HG03196 (cell line): Measurements from ENCODE around the gene ZBTB7C.

Source experiments
- ATAC-seq: cut with Tn5 transposase; IDR thresholded peaks from one replicate; pipeline ENCODE4 v1.9.1; 2021; ENCODE audit not compliant: unreplicated experiment

ZBTB7C gene

DNA sequence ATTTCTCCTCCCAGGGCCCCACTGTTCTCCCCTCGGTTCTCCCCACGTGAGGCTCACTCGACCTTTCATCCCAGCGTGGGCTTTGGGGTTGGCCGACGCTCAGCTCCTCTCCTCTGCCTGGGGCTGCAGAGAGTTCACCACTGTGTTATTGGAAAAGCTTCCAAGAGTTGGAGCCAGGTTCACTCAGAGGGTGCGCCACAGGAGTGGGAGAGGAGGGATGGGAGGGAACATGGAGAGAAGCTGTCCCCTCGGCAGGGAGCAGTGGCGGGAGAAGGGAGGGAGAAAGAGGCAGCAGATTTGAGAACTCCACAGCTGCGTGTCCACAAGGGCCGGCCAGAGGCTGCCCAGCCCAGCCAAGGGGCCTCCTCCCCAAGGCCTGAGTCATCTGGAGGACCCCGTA lies 281.6 kb downstream of the ZBTB7C start:
- ATAC-seq = no peak

GRCh38 chr18:48126240-48126639 lies 282.9 kb downstream of the ZBTB7C start:
- no peak for ATAC-seq

- ATAC-seq = no peak
Measured at GRCh38 chr18:48125724-48126123, 283.5 kb downstream of the ZBTB7C start.

DNA sequence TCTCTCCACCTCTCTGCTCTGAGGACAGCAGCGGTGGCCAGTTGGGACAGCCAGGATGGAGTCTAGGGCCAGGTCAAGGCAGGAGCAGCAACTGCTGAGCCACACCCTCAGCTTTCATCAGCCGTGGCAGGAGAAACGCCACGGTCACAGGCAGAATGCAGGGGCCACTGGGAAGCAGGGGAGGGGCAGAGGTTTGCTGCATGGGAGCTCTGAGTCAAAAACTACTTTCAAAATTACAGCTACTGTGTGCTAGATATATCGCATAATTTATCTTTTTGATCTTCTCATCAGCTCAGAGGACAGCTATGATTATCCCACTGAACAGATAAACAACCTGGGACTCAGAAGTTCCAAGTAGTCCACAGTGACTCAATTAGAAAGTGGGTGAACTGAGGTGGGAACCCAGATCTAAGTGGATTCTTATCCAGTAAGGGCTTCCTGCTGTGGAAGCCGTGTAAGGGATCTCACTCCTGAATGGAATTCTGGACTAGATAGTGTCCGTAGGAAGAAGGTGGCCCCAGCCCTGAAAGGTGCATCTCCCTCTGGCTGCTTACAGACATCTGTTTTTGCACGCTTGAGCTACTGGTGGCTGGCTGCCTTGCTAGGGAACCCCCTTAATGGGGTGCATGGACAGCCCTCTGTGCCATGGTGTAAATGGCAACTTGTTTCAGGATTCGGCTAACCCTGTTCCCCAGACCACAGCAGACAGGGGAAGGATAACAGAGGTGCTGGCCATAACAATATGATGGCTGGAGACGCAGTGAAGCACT lies 284.1 kb downstream of the ZBTB7C start:
- ATAC-seq = no peak

DNA sequence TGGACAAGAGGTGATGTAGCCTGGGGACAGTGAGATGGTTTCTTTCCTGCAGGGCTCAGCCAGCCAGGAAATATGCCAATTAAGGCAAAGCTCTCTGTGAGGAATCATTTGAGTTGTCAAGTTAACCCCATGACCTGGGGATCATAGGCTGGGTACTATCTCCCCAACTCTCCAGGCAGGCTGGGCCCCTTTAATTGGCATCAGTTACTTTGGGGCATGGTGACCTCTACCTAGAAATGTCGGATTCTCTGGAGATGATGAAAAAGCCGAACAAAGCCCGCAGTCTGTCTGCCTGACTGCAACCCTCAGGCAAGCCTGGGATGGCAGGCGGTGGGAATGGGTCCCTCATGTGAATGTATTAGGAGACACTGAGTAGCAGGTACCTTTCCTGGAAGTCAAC lies 285.2 kb downstream of the ZBTB7C start:
- ATAC-seq = no peak

GRCh38 chr18:48123324-48123723 lies 285.9 kb downstream of the ZBTB7C start:
- no peak for ATAC-seq

DNA sequence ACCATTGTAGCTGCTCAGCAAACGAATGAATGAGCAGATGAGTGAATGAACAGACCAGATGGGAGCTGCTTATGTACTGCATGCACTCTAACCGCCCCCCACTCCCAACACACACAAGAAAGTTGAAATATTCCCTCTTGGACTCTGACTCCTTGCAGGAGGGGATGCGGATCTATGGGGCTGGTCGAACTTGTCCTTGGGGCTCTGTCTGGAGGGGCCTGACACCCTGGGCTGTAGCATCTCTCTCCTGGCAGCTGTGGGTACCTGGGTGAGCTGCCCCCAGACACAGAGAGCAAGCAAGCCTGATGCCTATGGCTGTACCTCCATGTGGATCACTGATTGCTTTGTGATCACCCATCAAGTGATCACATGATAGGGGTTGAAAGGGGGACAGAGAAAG lies 286.4 kb downstream of the ZBTB7C start:
- ATAC-seq = no peak

GRCh38 chr18:48122376-48122775 lies 286.8 kb downstream of the ZBTB7C start:
- ATAC-seq = no peak

- no peak for ATAC-seq
Measured at GRCh38 chr18:48121752-48122151, 287.4 kb downstream of the ZBTB7C start.

DNA sequence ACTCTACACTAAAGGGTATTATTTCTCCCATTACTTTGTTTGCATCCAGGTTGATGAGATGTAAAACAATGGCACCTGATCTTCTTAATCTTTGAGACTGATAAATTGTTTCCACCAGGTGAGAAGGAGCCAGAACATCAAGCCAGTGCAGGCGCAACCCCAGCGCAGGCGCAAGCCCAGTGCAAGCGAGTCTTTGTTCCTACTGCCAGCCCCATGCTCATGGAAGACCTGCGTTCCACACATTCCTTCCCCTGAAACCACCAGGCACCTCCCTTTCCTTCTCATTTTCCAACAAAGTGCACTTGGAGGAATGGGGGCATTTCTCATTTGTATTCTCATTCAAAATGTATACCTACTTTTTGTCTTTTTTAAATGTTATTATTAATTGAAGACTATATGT lies 290.0 kb downstream of the ZBTB7C start:
- ATAC-seq = no peak

GRCh38 chr18:48116873-48117630 lies 292.1 kb downstream of the ZBTB7C start:
- ATAC-seq = no peak

DNA sequence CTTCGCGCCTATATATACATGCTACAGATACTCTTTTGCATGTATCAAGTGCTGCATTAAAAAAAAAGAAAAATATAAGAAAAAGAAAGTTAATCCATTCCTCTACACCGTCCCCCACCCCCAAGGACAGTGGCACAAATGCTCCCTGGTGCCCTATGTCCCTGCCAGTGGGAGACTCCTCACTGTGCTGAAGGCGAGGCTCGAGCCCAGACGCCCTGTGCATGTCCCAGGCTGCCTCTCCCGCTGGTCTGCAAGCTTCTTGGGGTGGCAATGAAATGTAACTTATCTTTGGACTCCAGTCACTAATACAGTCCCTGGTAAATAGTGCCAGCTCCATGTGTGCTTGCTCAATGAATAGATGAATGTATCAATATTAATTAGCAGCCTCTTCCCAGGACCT lies 293.2 kb downstream of the ZBTB7C start:
- ATAC-seq = no peak

- no peak for ATAC-seq
Measured at GRCh38 chr18:48113691-48114090, 295.5 kb downstream of the ZBTB7C start.

DNA sequence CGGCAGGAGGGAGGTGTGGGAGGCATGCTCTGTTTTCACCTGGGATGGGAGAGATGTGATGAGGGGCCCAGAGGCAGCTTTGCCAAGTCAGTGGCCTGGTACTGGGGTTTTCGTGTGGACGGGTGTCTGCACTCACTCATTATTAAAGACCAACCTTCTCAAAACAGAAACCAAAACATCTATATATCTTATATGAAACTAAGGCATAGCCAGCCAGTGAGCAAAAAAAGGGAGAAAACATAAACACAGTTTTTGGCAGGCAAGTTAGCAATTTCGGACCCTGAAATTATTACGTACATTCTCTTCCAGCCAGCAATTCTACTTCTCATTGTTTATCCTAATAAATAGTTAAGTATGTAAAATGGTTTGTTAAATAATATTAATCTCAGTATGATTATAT lies 297.6 kb downstream of the ZBTB7C start:
- ATAC-seq = no peak

GRCh38 chr18:48110797-48111196 lies 298.4 kb downstream of the ZBTB7C start:
- no peak for ATAC-seq

- no peak for ATAC-seq
Measured at GRCh38 chr18:48109961-48110493, 299.2 kb downstream of the ZBTB7C start.

GRCh38 chr18:48108136-48108535 lies 301.0 kb downstream of the ZBTB7C start:
- ATAC-seq = no peak

GRCh38 chr18:48106976-48107781 lies 302.0 kb downstream of the ZBTB7C start:
- no peak for ATAC-seq

- ATAC-seq = no peak
Measured at GRCh38 chr18:48106498-48106897, 302.7 kb downstream of the ZBTB7C start.

GRCh38 chr18:48105317-48105716 lies 303.9 kb downstream of the ZBTB7C start:
- no peak for ATAC-seq

DNA sequence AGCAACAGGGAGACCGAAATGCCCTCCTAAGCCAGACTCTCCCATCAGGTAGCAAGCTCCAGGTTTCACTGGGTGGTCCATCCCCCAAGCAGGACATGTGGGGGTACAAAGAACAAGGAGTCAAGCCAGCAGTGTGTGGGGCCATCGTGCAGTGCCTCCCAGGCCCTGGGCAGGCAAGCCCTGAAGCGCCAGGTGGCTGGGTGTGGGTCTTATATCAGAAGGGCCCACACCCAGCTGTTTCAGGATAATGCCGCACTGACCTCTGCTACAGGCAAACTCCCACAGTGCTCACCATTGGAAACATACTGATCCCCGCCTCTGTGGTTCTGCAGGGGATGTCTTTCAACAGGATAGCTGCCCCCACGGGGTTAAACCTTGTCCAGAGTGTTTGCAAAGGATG lies 304.5 kb downstream of the ZBTB7C start:
- ATAC-seq = no peak
